ENCODE measurements around the gene WNK1.

GRCh38 chr12:793711-794110 is 41.3 kb downstream of the WNK1 start:
- TF ChIP-seq, protein P1, sequence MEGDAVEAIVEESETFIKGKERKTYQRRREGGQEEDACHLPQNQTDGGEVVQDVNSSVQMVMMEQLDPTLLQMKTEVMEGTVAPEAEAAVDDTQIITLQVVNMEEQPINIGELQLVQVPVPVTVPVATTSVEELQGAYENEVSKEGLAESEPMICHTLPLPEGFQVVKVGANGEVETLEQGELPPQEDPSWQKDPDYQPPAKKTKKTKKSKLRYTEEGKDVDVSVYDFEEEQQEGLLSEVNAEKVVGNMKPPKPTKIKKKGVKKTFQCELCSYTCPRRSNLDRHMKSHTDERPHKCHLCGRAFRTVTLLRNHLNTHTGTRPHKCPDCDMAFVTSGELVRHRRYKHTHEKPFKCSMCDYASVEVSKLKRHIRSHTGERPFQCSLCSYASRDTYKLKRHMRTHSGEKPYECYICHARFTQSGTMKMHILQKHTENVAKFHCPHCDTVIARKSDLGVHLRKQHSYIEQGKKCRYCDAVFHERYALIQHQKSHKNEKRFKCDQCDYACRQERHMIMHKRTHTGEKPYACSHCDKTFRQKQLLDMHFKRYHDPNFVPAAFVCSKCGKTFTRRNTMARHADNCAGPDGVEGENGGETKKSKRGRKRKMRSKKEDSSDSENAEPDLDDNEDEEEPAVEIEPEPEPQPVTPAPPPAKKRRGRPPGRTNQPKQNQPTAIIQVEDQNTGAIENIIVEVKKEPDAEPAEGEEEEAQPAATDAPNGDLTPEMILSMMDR (IDR thresholded peaks at IDR 0.05) = no peak
- TF ChIP-seq EP300 (IDR thresholded peaks at IDR 0.05; ENCODE audit: low read depth) = no peak
- TF ChIP-seq POLR2A (IDR thresholded peaks at IDR 0.05) = no peak

All from transverse colon (tissue), 3 donors.